GM12892 (cell line): ENCODE results near the gene GRID1.
"Not testable (repeated sequence)": the region's sequence is repeated elsewhere in the genome, so short reads cannot be mapped to it uniquely, and the experiment has no call there.

Experiments used
- DNase-seq: peaks from one replicate; pipeline ENCODE4 v3.0.0; 2011; ENCODE audit not compliant: insufficient read length
- FAIRE-seq: peaks from 2 replicates; lab custom pipeline; 2011; peaks lifted over from hg19 to GRCh38; lab: Jason Lieb, UNC
- POLR2A ChIP-seq: IDR thresholded peaks from 2 replicates; pipeline ENCODE4 v1.6.1; 2011; ENCODE audit warnings: low read depth, low read length, control low read depth
- POLR2AphosphoS5 ChIP-seq: IDR thresholded peaks from 2 replicates; pipeline ENCODE4 v1.6.1; 2011; ENCODE audit warnings: low read depth, low read length, control low read depth
- TAF1 ChIP-seq: IDR thresholded peaks from 2 replicates; pipeline ENCODE4 v1.6.1; 2011; ENCODE audit warnings: low read depth, mild to moderate bottlenecking, control low read depth, low read length, borderline replicate concordance

The GRID1 gene

DNA sequence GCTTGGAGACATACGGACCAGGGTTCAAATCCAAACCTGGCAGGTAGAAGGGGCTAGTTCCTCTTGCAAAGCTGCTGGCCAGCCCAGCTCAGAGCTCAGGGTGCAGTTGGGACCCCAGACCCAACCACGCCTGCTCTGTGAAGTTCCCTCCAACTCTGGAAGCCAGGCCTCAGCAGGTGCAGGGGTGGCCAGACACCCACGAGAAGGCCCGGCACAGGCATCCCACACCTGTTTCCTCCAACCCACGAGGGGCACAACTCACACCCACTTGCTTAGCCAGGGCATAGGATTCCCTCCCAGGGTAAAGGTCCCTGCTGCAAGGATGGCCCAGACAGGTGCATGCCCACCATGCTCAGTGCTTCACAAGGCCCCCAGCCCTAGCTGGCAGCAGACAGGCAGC is 262.4 kb downstream of the GRID1 start:
- TF ChIP-seq TAF1 = no peak
- FAIRE-seq = no peak
- DNase-seq = no peak

DNA sequence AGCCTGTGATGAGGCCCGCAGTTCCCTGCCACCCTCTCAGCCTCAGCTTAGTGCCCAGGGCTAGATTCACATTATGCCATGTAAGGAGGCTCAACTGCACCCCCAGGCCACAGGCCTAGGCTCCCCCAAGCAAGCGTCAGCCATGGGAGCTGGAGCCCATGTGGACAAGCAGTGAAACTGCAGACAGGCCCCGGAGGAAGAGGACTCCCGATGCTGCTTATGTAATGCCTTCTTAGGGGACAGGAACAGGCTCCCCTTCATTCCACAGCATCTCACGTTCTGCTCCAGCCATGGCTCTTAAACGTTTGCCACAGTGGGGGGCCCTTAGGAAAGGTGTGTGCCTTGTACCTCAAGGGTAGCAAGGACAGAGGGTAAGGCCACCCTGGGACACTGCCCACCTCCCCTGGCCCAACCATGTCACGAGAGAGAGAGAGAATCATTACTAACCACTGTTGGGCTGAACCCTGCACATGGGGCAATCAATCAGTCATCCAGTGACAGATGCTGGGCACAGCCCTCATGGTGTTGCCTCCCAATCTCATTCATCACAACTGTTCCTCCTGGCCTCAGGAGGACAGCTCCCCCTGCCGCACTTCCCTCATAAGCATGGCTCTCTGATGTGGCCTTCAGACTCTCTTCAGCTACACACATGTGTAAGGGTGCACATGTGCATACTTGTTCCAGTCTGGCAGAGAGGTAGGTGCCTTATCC is 263.0 kb downstream of the GRID1 start:
- DNase-seq = no peak
- TF ChIP-seq POLR2A (no peak), POLR2AphosphoS5 (no peak), TAF1 (no peak)
- FAIRE-seq = no peak

DNA sequence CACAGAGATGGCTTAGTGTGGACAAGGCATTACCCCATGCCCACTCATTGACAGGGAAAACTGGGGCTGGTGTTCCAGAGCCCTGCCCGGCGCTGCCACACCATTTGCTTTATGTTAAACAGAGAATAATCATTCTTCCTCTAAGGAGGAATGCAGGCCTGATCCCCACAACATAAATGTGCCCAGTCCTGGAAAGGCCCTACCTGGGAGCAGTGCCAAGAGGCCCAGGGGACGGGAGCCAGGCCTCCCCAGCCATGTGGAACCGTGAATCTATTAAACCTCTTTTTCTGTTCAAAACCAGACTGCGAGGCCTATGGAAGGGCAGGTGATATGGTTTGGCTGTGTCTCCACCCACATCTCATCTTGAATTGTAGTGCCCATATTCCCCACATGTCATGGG is 264.1 kb downstream of the GRID1 start:
- TF ChIP-seq POLR2A (no peak), POLR2AphosphoS5 (no peak), TAF1 (no peak)
- no peak for FAIRE-seq
- DNase-seq = no peak

DNA sequence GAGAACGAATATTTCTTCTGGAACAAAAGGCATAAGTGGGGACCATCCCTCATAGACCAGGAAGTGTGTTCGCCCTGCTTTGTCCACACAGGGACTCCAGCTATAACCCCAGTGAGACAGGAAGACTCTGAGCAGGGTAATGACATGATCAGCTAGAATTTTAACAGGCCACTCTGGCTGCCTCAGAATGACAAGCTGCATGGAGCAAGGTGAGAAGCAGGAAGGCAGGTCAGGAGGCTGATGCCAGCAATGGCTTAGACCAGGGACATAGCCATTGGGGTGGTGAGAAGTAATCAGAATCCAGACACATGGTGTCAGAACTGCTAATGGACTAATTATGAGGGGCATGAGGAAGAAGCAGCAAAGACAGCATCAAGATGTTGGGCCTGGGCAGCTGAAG is 264.6 kb downstream of the GRID1 start:
- no peak for DNase-seq
- no peak for TF ChIP-seq POLR2A
- no peak for TF ChIP-seq POLR2AphosphoS5
- no peak for TF ChIP-seq TAF1
- FAIRE-seq = no peak

DNA sequence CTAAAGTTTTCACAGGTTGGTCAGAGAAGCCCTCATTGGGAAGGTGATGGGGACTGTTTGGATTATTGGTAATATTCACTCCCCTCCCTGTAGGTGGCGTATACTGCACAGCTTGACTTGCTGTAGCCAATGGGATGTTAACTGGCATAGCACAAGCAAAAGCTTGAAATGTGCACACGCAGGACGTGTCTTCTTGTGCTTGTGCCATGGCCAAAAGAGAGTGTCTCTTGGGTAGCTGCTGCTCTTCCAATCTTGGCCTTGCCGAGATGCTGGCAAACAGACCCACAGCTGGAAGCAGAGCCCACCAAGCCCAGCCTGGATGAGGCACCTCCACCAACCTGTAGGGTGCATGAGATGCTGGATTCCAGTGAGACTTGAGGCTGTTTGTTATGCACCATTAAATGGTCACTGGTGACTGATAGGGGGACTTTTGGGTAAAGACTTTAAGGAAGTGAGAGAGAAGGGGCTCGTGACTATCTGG is 266.0 kb downstream of the GRID1 start:
- no peak for FAIRE-seq
- DNase-seq = no peak
- TF ChIP-seq POLR2AphosphoS5 (no peak), TAF1 (no peak), POLR2A (no peak)

DNA sequence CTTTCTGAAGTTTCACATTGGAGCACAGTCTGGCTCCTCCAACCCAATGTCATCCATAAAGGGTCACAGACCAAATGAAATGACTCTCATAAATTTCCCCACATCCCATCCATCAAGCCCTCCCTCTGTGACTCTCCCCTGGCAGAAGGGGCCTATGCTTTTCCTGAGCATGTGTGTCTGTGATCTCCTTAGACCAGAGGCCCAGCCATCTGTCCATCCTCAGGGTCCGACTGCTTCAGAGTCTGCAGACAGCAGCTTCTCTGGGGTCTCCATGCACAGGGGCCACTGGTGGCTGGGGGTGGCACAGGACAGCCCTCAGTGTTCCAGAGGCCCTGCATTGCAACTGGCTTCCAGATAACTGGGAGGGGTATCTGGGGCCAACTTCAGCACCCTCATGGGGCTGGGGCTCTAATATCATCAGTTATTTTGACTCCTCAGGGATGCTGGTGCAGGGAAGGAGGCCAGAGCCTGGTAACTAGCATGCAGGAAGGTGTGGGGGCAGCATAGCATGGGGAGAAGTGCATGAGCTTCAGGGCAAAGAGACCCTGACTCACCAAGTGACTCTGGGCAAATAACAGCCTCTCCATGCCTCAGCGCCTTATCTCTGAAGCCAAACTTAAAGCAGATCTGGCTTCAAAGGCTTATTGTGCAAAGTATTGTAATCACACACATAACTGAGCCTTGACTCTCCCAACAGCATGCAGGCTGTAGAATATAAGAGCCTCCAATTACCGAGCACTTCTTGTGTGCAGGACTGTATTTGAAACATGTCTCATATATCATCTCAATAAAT is 266.9 kb downstream of the GRID1 start:
- no peak for TF ChIP-seq TAF1
- no peak for TF ChIP-seq POLR2A
- no peak for TF ChIP-seq POLR2AphosphoS5
- FAIRE-seq = no peak
- DNase-seq = no peak

DNA sequence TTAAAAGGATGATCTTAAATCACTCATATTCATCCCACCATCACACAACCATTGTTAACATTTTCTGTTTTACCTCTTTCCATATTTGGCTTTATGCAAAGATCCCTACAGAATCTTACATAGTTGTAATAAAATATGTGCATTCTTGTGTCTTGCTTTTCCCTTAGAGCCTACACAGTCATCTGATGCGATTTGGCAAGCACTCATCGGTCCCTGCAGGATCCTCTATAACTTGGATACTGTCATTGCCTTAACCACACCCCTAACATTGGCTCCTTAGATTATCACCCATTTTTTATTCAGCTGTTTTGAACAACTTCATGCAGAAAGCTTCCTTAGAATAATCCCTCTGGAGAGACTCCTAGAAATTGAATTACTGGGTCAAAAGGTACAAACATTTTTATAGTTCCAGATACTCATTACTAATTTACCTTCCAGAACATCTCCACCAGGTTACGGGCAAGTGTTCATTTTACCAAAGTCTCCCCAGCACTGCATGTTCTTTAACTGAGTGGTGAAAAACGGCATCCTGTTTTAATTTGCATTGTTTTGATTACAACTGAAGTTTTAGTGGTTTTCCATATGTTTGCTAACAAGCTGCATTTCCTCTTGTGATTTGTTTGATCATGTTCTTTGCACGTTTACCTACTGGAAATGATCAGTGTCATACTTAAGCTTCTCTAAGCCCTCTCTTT is 268.3 kb downstream of the GRID1 start:
- no peak for FAIRE-seq
- no peak for DNase-seq
- TF ChIP-seq POLR2AphosphoS5 (no peak), POLR2A (no peak), TAF1 (no peak)

DNA sequence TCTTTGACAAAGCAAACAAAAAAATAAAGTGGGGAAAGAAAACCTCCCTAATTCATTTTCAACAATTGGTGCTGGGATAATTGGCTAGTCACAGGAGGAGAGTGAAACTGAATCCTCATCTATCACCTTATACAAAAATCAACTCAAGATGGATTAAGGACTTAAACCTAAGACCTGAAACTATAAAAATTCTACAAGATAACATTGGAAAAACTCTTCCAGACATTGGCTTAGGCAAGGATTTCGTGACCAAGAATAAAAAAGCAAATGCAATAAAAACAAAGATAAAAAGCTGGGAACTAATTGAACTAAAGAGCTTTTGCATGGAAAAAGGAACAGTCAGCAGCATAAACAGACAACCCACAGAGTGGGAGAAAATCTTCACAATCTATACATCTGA is 271.5 kb downstream of the GRID1 start:
- not testable (repeated sequence) for FAIRE-seq, DNase-seq

DNA sequence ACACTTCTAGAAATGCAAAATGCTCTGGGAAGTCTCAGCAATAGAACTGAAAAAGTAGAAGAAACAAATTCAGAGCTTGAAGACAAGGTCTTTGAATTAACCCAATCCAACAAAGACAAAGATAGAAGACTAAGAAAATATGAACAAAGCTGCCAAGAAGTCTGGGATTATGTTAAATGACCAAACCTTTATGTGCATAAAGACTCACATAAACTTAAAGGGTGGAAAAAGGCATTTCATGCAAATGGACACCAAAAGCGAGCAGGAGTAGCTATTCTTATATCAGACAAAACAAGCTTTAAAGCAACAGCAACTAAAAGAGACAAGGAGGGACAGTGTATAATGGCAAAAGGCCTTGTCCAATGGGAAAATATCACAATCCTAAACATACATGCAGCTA is 274.3 kb downstream of the GRID1 start:
- FAIRE-seq = not testable (repeated sequence)

DNA sequence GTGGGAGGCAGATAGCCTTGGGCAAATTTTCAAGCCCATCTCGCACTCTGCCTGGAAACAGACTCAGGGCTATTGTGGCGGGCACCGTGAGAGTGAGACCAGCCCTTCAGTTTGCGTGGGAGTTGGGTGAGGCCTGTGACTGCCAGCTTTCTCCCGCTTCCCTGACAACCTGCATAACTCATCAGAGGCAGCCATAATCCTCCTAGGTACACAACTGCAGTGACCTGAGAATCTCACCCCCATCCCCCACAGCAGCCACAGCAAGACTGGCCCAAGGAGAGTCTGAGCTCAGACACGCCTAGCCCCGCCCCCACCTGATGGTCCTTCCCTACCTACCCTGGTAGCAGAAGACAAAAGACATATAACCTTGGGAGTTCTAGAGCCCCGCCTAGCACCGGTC is 275.4 kb downstream of the GRID1 start:
- DNase-seq = no peak
- no peak for FAIRE-seq
- TF ChIP-seq POLR2A = no peak
- no peak for TF ChIP-seq TAF1
- no peak for TF ChIP-seq POLR2AphosphoS5

More for the DNA sequence above, 274.3 kb downstream of the GRID1 start:
- DNase-seq = not testable (repeated sequence)

DNA sequence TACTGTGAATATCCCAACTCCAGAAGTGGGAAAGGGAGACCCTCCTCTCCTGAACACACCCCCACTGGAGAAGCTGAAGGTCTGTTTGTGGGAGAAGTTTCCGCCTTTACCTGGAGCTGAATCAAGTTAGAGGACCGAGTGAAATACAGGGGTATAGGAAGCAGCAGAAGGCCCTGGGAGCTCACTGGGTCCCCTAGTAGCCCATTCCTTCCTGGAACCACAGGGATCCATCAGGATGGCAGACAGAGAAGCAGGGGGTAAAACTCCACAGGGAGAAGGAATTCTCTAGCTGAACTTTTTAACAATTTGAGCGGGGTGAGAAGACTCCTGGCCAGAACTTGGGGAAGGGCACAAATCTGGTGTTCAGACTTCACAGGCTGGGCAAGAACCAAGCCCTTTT is 275.8 kb downstream of the GRID1 start:
- TF ChIP-seq POLR2A (no peak), TAF1 (no peak), POLR2AphosphoS5 (no peak)
- FAIRE-seq = no peak
- no peak for DNase-seq

DNA sequence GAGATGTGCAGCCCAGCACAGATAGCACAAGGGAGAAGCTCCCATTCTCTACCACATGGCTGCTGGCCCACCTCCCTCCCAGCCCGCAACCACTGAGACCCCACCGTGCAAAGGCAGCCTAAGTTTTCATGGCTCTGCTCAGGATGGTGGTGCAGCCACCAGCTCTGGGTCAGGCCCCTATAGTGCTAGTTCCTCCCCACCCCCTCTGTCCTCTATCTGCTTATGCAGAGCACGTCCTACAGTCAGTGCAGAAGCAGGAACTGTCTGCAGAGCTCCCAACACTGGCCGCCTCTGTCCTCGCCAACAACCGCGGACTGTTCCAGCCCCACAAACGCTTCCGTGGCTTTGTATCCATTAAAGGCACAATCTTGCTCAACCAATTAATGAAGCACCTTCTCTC is 278.9 kb downstream of the GRID1 start:
- TF ChIP-seq TAF1 (no peak), POLR2A (no peak), POLR2AphosphoS5 (no peak)

More for the DNA sequence above, 278.9 kb downstream of the GRID1 start:
- FAIRE-seq = no peak
- DNase-seq = no peak
